AG10803 (cell line): ENCODE results near the gene TM4SF18.

Source experiments
- DNase-seq: peaks from one replicate; pipeline ENCODE4 v3.0.0; 2010; ENCODE audit warnings: low read depth
- H3K4me3 ChIP-seq: 2 replicates; pipeline ENCODE4 v1.5.1; 2011; ENCODE audit warnings: mild to moderate bottlenecking, low read length, control low read depth
- CTCF ChIP-seq: conservative IDR thresholded peaks from 2 replicates; pipeline ENCODE4 v1.5.1; 2011; ENCODE audit warnings: mild to moderate bottlenecking, low read length, control low read depth, inconsistent platforms

TM4SF18 gene

DNA sequence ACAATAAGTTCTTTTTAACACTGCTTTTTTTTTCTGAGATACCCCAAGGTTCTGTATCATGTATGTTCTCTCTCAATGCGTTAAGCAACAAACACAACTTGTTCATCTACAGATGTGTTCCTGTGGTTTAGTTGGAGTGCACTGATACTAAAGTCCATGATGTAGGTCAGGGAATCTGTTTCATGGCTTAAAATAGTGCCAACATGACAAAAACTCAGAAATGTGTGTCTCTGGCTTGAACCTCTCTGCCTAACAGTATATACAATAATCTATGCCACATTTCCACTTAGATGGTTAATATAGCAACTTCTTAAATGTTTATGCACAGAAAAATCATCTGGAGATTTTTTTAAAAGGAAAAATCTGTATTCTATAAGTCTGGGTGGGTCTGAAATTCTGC lies 51.1 kb downstream of the TM4SF18 start:
- no peak for TF ChIP-seq CTCF
- no peak for DNase-seq
- no peak overlapping the region for H3K4me3 ChIP-seq

GRCh38 chr3:149280671-149281349 lies 52.6 kb downstream of the TM4SF18 start:
- H3K4me3 ChIP-seq, result no peak overlapping the region
- no peak for DNase-seq
- TF ChIP-seq CTCF, result no peak

- TF ChIP-seq CTCF, result no peak
- DNase-seq, result no peak
- no peak overlapping the region for H3K4me3 ChIP-seq
Measured at GRCh38 chr3:149278911-149279310, 54.5 kb downstream of the TM4SF18 start.

DNA sequence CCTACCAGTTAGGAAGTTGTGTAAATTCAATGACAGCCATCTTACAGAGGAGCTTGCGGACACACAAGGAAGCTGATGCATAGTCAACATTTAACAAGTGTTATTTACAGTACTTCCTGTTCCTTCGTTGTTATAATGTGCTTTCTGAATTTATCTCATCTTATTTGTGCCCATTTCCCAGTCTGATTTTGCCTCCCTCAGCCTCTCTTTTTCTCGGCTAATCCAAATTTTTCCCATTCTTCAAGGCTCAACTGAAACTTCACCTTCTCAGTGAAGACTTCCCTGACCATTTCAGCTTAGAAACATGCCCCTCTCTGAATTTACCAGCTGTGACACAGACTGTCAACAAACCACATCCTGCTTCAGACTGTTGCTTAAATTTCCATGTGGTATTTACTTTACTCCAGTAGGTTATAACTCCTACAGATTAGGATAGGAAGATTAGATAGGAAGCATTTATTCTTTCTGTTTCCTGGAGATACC lies 56.1 kb downstream of the TM4SF18 start:
- TF ChIP-seq CTCF, result no peak
- peak; percentile 80 for DNase-seq
- H3K4me3 ChIP-seq, result no peak overlapping the region

- no peak for DNase-seq
- no peak for TF ChIP-seq CTCF
- no peak overlapping the region for H3K4me3 ChIP-seq
Measured at GRCh38 chr3:149276619-149277018, 56.8 kb downstream of the TM4SF18 start.

GRCh38 chr3:149274220-149274619 lies 59.2 kb downstream of the TM4SF18 start:
- peak; percentile 10 for DNase-seq
- no peak for TF ChIP-seq CTCF
- H3K4me3 ChIP-seq, result no peak overlapping the region

GRCh38 chr3:149273096-149273751 lies 60.2 kb downstream of the TM4SF18 start:
- peak; percentile 88 for DNase-seq
- H3K4me3 ChIP-seq, result no peak overlapping the region
- TF ChIP-seq CTCF, result peak; percentile 100
